HG03025 (cell line): ENCODE data around the gene SOSTDC1.

Experiments used
- ATAC-seq: cut with Tn5 transposase; IDR thresholded peaks from one replicate; pipeline ENCODE4 v1.9.1; 2021; ENCODE audit warnings: mild to moderate bottlenecking, moderate library complexity; ENCODE audit not compliant: unreplicated experiment, low FRiP score

The SOSTDC1 gene

DNA sequence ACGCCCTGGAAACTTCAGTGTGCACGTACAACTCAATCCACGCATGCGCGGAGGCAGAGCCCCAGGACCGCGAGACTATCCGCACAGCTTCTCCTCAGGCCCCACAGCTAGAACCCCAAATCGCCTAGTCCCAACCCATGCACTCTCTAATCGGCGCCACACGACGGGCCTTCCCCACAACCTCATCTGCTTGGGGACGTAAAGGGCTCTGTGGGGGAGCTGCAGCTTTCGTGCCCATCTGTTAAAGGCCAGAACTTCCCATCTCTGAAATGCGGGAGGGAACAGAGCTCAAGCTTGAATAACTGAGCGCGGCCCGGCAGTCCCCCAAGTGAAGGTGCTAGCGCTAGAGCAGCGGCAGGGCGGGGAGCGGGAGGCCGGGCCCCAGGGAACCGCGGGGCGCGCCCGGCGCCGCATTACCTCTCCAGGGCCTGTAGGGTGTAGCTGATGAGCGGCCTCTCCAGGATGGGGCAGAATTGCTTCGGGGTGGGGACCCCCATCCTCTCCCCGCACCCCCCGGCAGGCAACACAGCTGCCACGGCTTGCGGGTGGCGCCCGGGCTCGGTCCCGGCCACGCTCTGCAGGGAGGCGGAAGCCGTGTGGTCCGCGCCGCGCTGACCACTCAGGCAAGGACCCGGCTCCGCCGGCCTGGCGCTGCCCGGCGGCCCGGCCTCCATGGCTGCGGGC, 44.7 kb downstream of the SOSTDC1 start:
- peak; percentile 79 for ATAC-seq

DNA sequence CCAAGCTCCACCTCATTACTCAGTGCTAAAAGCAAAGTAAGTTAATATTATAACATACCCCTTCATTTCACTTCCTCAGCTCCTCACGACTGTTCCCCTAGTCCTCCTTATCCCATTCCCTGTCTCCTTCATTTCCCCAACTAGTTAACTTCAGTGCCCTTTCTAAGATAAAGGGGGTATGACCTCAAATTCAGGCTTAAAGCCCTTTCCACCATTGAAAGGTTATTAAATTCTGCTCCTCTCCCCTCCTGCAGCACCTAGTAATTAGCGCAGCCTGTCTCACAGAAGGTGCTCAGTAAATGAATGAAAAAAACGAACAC, 45.2 kb downstream of the SOSTDC1 start:
- ATAC-seq, result no peak

DNA sequence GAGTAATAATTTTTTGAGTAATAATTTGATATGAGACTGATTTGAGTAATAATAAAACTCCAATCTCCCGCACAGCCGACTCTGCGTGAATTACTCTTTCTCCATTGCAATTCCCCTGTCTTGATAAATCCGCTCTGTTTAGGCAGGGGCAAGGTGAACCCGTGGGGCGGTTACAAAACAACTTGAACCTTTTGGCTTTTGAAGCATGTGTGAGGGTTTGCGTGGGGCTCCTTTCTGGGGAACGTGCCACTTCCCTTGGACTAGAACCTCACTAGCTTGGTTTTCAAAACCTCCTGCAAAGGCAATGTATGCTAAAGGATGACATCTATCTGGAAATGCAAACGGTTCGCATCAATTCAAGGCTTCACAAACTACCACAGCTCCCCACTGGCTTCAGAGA, 45.7 kb downstream of the SOSTDC1 start:
- no peak for ATAC-seq

DNA sequence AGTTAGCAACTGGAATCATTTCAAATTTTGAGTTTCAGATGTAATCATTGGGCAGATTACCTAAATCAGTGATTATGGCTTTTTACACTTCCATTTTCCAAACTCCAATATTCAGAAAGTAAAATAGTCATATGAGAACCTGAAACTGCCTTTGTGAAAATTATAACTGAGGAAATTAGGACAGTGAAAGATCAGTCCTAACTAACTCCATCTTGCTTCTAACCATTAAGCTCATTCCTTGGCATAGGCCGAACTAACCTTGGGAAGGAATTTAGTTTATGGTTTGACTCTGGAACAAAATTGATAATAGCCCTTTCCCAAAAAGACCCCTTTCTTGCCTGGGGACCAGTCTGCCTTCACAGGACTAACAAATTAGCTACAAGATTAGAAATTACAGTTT, 46.4 kb downstream of the SOSTDC1 start:
- ATAC-seq, result no peak

DNA sequence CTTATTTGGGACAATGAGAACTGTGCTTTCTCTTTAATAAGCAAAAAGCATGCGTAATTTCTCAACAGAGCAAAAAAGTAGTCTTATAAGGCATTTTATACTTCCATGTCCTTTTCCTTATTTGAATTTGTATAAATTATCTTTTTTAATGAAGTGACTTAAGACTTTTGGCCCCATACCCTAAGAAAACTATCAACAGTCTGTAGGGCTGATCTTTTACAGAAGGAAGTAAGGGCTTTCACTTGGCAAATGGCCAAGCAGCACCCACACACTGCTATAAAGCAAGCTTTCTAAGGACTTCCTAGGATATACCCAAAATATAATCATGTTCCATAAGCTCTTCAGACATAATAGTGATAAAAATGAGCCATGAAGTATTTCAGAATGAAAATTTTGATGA, 47.6 kb downstream of the SOSTDC1 start:
- ATAC-seq, result no peak

DNA sequence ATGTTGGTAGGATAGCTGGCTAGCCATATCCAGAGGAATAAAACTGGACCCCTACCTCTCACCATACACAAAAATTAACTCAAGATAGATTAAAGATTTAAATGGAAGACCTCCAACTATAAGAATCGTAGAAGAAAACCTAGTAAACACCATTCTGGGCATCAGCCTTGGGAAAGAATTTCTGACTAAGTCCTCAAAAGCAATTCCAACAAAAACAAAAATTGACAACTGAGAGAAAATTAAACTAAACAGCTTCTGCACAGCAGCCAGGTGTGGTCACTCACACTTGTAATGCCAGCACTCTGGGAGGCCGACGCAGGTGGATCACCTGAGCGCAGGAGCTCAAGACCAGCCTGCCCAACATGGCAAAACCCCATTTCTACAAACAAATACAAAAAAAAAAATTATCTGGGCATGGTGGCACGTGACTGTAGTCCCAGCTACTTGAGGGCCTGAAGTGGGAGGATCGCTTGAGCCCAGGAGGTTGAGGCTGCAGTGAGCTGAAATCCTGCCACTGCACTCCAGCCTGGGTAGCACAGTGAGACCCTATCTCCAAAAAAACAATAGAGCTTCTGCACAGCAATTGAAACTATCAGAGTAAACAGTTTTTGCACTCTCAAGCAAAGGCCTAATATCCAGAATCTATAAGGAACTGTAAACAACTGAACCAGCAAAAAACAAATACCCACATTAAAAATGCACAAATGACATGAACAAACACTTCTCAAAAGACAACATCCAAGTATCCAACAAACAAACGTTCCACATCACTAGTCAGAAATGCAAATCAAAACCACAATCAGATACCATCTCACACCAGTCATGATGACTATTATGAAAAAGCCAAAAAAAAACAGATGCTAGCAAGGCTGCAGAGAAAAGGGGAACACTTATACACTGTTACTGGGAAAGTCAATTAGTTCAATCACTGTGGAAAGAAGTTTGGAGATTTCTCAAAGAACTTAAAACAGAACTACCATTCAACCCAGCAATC, 49.0 kb downstream of the SOSTDC1 start:
- no peak for ATAC-seq

DNA sequence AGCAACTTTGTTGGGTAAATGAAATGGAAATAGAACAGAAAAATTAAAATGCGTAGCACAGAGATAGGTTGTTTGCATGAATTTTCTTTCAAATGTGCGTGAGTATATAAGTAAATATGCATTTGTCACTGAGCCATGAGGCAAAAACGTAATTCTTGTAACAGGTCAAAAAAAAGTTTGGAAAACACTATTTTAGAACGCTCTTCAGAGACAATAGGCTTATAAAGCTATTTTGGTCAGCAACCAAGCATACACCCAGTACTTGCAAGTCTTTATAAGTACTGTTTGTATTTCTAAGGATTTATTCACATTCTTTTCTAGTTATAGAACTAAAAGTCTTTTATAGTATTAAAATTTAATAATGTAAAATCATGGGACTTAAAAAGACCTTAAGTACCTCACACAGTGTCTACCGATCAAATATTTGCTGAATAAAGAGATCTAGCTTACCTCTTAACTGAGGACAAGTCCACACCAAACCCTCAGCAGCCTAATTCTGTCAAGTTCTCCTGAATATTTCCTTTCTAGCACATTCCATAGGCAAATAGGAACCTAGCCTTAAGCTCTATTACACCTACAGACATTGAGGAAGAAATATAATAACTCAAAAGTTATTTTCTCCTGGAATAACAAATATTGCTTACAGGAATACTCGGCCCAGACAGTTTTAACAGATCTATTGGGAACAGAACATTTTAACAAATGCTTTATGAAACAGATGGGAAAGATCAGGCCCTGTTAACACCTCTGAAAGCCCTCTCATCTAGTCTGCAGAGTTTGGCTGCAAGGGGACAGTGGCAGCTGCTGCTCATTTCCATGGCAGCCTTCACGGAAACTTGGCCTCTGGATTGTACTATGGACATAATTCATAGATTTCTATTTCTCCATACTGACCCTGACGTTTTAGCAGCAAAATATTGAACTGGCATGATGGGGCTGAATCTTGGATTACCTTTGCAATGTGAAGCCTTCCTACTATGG, 53.0 kb downstream of the SOSTDC1 start:
- ATAC-seq, result no peak
